ENCODE results near the gene INTS3.

Gene INTS3, protein sequence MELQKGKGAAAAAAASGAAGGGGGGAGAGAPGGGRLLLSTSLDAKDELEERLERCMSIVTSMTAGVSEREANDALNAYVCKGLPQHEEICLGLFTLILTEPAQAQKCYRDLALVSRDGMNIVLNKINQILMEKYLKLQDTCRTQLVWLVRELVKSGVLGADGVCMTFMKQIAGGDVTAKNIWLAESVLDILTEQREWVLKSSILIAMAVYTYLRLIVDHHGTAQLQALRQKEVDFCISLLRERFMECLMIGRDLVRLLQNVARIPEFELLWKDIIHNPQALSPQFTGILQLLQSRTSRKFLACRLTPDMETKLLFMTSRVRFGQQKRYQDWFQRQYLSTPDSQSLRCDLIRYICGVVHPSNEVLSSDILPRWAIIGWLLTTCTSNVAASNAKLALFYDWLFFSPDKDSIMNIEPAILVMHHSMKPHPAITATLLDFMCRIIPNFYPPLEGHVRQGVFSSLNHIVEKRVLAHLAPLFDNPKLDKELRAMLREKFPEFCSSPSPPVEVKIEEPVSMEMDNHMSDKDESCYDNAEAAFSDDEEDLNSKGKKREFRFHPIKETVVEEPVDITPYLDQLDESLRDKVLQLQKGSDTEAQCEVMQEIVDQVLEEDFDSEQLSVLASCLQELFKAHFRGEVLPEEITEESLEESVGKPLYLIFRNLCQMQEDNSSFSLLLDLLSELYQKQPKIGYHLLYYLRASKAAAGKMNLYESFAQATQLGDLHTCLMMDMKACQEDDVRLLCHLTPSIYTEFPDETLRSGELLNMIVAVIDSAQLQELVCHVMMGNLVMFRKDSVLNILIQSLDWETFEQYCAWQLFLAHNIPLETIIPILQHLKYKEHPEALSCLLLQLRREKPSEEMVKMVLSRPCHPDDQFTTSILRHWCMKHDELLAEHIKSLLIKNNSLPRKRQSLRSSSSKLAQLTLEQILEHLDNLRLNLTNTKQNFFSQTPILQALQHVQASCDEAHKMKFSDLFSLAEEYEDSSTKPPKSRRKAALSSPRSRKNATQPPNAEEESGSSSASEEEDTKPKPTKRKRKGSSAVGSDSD

DNA sequence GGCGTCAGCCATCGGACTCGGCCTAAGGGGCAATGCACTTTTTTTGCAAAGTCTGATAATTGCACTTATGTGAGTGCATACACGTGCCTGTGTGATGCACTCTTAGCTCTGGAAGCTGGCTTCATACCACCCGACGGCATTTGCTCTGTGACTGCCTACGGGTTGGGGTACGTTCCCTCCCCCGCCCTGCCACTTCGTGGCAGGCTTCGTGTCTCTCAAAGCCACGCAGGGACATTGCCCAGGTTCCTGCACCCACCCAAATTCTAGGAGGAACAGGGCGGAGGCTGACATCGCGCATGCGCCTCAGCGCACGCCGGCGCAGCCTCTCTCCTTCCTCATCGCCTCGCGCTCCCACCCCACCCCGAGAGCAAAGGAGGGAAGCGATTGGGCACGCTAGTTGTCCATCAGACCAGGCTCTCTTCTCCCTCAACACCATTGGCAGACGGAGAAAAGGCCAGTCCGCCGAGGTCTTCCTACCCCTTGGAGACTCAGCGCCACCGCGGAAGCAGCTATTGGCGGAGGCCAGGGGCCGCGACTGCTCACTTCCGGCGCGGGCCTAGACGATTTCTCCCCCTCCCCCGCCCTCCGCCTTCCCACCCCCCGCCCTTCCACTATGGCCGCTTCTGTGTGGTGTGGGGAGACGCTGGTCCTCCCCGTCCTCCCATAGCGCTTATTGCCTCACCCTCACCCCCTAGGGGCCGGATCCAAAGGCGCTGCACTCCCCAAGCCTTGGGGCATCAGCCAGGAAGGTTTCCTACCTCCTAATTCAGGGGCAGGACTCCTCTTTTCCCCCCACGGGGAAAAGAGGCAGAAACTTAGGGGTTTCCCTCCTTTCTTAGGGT, at the start of gene INTS3:
TSS of gene INTS3 (plus strand) at position 588 of the 842 bp plus-strand sequence. CDS start 585 bp downstream, outside the sequence.
- H3K9me3 Mint-ChIP-seq, result no peaks in the 10 kb centered on the region
- DNase-seq, result peak; percentile 98 to 100
- H3K27ac Mint-ChIP-seq, result peak within 1 kb of the TSS; percentile 97
- peaks cover 31% of the 10 kb centered on the region for H3K4me1 Mint-ChIP-seq
- H3K4me3 Mint-ChIP-seq, result peak within 1 kb of the TSS; percentile 86 to 99
- ATAC-seq, result peak; percentile 99
- H3K27me3 Mint-ChIP-seq, result no peaks in the 10 kb centered on the region

GRCh38 chr1:153678519-153679336, 49.1 kb upstream of the INTS3 start, which contains the start of gene NPR1:
Gene NPR1 (plus strand): TSS chr1:153678688. CDS start chr1:153679109, 421 bp downstream.
- peaks cover 66% of the 10 kb centered on the region for H3K27me3 Mint-ChIP-seq
- peaks cover 28% of the 10 kb centered on the region for H3K4me1 Mint-ChIP-seq
- H3K27ac Mint-ChIP-seq, result no peak within 1 kb of the TSS
- H3K4me3 Mint-ChIP-seq, result peak within 1 kb of the TSS; percentile 70 to 83
- no peaks in the 10 kb centered on the region for H3K9me3 Mint-ChIP-seq
- DNase-seq (peak in 1 of 2 donors; percentile 23), ATAC-seq (peak; percentile 61)

DNA sequence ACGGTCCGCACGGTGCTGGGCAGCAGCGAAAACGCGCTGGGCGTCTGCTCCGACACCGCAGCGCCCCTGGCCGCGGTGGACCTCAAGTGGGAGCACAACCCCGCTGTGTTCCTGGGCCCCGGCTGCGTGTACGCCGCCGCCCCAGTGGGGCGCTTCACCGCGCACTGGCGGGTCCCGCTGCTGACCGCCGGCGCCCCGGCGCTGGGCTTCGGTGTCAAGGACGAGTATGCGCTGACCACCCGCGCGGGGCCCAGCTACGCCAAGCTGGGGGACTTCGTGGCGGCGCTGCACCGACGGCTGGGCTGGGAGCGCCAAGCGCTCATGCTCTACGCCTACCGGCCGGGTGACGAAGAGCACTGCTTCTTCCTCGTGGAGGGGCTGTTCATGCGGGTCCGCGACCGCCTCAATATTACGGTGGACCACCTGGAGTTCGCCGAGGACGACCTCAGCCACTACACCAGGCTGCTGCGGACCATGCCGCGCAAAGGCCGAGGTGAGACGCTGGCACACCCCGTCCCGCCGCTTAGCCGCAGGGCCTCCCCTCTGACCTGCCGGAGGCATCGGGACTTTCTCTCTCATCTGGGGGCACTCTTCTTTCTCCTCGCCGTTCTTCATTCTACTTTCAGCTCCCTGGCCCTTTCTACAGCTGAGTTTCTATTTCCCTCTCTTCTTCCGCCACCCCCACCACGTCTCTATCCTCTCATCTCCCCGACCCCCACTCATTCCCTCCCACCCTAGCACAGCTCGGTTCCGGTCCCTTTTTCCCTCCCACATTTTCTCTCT, 48.3 kb upstream of the INTS3 start:
- Mint-ChIP-seq H3K4me3 (peak overlapping the region; percentile 70 to 83), H3K27me3 (peaks cover 70% of the 10 kb centered on the region), H3K27ac (no peak overlapping the region), H3K4me1 (peaks cover 28% of the 10 kb centered on the region), H3K9me3 (no peaks in the 10 kb centered on the region)
- DNase-seq (peak; percentile 43 to 50), ATAC-seq (peak; percentile 74)

GRCh38 chr1:153680120-153680403, 47.8 kb upstream of the INTS3 start:
- H3K9me3 Mint-ChIP-seq, result no peaks in the 10 kb centered on the region
- H3K27ac Mint-ChIP-seq, result no peak overlapping the region
- peaks cover 70% of the 10 kb centered on the region for H3K27me3 Mint-ChIP-seq
- peak overlapping the region; percentile 70 to 83 for H3K4me3 Mint-ChIP-seq
- no peak for ATAC-seq
- peaks cover 28% of the 10 kb centered on the region for H3K4me1 Mint-ChIP-seq
- DNase-seq, result no peak

- no peak overlapping the region for H3K27ac Mint-ChIP-seq
- DNase-seq (no peak), ATAC-seq (no peak)
- H3K27me3 Mint-ChIP-seq, result peaks cover 68% of the 10 kb centered on the region
- no peaks in the 10 kb centered on the region for H3K9me3 Mint-ChIP-seq
- peaks cover 24% of the 10 kb centered on the region for H3K4me1 Mint-ChIP-seq
- H3K4me3 Mint-ChIP-seq, result no peak overlapping the region
Observed at GRCh38 chr1:153682730-153683129, 45.1 kb upstream of the INTS3 start.

DNA sequence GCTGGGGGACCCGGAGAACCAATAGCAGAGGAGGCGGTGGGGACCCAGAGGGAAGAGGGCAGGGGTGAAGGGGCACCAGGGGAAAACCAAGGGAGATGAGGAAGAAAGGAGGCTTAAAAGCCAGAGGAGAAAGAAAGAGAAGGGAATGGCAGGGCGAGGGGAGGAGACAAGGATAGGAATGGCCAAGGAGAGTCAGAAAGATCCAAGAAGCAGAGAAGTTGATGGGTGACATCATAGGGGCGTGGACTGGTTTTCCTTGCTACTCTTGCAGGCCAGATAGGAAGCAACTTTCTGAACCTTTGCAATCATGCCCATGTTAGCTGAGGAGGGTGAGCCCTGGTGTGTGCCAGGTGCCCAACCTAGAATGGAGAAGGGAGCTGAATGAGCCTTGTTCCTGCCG, 44.0 kb upstream of the INTS3 start:
- Mint-ChIP-seq H3K9me3 (no peaks in the 10 kb centered on the region), H3K27ac (no peak overlapping the region), H3K4me3 (no peak overlapping the region), H3K4me1 (peaks cover 13% of the 10 kb centered on the region), H3K27me3 (peaks cover 57% of the 10 kb centered on the region)
- no peak for ATAC-seq
- no peak for DNase-seq

GRCh38 chr1:153684892-153685291, 43.0 kb upstream of the INTS3 start:
- no peak for DNase-seq
- Mint-ChIP-seq H3K9me3 (no peaks in the 10 kb centered on the region), H3K4me1 (peaks cover 7% of the 10 kb centered on the region), H3K4me3 (no peak overlapping the region), H3K27me3 (peaks cover 47% of the 10 kb centered on the region), H3K27ac (no peak overlapping the region)
- no peak for ATAC-seq

GRCh38 chr1:153685544-153686340, 42.1 kb upstream of the INTS3 start:
- no peaks in the 10 kb centered on the region for H3K9me3 Mint-ChIP-seq

GRCh38 chr1:153687346-153688125, 40.3 kb upstream of the INTS3 start:
- Mint-ChIP-seq H3K4me1 (no peaks in the 10 kb centered on the region), H3K9me3 (no peaks in the 10 kb centered on the region), H3K27me3 (peaks cover 22% of the 10 kb centered on the region), H3K27ac (no peak overlapping the region), H3K4me3 (no peak overlapping the region)
- no peak for ATAC-seq
- DNase-seq, result no peak

More at GRCh38 chr1:153685544-153686340, 42.1 kb upstream of the INTS3 start:
- H3K4me1 Mint-ChIP-seq, result no peaks in the 10 kb centered on the region
- DNase-seq, result no peak
- H3K27me3 Mint-ChIP-seq, result peaks cover 38% of the 10 kb centered on the region
- H3K27ac Mint-ChIP-seq, result no peak overlapping the region
- no peak for ATAC-seq
- H3K4me3 Mint-ChIP-seq, result no peak overlapping the region

GRCh38 chr1:153688276-153688675, 39.6 kb upstream of the INTS3 start:
- DNase-seq (no peak), ATAC-seq (no peak)
- no peak overlapping the region for H3K27ac Mint-ChIP-seq
- no peaks in the 10 kb centered on the region for H3K9me3 Mint-ChIP-seq
- H3K27me3 Mint-ChIP-seq, result peaks cover 22% of the 10 kb centered on the region
- H3K4me3 Mint-ChIP-seq, result no peak overlapping the region
- no peaks in the 10 kb centered on the region for H3K4me1 Mint-ChIP-seq

DNA sequence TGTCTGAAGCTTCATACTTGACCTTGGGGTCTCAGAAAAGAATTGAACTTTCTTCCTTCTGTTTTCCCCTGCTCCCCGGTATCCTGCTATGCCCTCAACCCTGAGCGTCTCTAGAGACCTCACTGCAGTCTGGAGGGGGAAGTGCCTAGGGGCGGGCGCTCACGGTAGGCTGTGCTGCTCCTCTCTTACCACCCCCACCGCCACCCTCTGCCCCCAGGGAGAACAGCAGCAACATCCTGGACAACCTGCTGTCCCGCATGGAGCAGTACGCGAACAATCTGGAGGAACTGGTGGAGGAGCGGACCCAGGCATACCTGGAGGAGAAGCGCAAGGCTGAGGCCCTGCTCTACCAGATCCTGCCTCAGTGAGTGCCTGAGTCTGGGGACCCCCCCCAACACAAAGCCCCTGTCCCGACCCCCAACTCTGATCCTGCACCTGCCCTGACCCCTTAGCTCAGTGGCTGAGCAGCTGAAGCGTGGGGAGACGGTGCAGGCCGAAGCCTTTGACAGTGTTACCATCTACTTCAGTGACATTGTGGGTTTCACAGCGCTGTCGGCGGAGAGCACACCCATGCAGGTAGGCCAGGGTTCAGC, 39.0 kb upstream of the INTS3 start:
- H3K4me3 Mint-ChIP-seq, result no peak overlapping the region
- peaks cover 16% of the 10 kb centered on the region for H3K27me3 Mint-ChIP-seq
- DNase-seq (no peak), ATAC-seq (no peak)
- no peaks in the 10 kb centered on the region for H3K9me3 Mint-ChIP-seq
- H3K27ac Mint-ChIP-seq, result no peak overlapping the region
- H3K4me1 Mint-ChIP-seq, result no peaks in the 10 kb centered on the region

DNA sequence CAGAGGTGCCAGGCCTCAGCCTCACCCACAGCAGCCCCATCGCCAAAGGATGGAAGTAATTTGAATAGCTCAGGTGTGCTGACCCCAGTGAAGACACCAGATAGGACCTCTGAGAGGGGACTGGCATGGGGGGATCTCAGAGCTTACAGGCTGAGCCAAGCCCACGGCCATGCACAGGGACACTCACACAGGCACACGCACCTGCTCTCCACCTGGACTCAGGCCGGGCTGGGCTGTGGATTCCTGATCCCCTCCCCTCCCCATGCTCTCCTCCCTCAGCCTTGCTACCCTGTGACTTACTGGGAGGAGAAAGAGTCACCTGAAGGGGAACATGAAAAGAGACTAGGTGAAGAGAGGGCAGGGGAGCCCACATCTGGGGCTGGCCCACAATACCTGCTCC, 34.4 kb upstream of the INTS3 start:
- ATAC-seq, result peak; percentile 26
- peak overlapping the region; percentile 2 to 36 for H3K27ac Mint-ChIP-seq
- H3K4me3 Mint-ChIP-seq, result no peak overlapping the region
- H3K27me3 Mint-ChIP-seq, result peaks cover 12% of the 10 kb centered on the region
- no peaks in the 10 kb centered on the region for H3K9me3 Mint-ChIP-seq
- H3K4me1 Mint-ChIP-seq, result no peaks in the 10 kb centered on the region
- DNase-seq, result no peak
